Fibroblast of gingiva (primary cell): Measurements from ENCODE around the gene AMELX.

Source experiments
- DNase-seq: peaks from one replicate; pipeline ENCODE4 v3.0.0-alpha.2; 2011; ENCODE audit warnings: low read depth

The AMELX gene

GRCh38 chrX:11293113-11293512 is at the start of gene AMELX:
Gene AMELX, plus strand, starts transcription at chrX:11293413. Its CDS starts 1,376 bp downstream, at chrX:11294789.
- DNase-seq, result no peak

- peak; percentile 71 for DNase-seq
Measured at GRCh38 chrX:11244636-11245035, 48.6 kb upstream of the AMELX start.

GRCh38 chrX:11254417-11255109 is 38.6 kb upstream of the AMELX start:
- no peak for DNase-seq

- DNase-seq, result no peak
Measured at GRCh38 chrX:11257290-11257689, 35.9 kb upstream of the AMELX start.

- no peak for DNase-seq
Measured at GRCh38 chrX:11257711-11258110, 35.5 kb upstream of the AMELX start.

GRCh38 chrX:11259437-11259836 is 33.8 kb upstream of the AMELX start:
- DNase-seq, result no peak

- DNase-seq, result peak; percentile 47
Measured at GRCh38 chrX:11261260-11261659, 32.0 kb upstream of the AMELX start.

- DNase-seq, result no peak
Measured at GRCh38 chrX:11264925-11265324, 28.3 kb upstream of the AMELX start.

GRCh38 chrX:11265352-11265751 is 27.9 kb upstream of the AMELX start:
- DNase-seq, result no peak

GRCh38 chrX:11266573-11267003 is 26.6 kb upstream of the AMELX start:
- no peak for DNase-seq

GRCh38 chrX:11267425-11267824 is 25.8 kb upstream of the AMELX start:
- DNase-seq, result peak; percentile 5

- DNase-seq, result no peak
Measured at GRCh38 chrX:11269006-11269405, 24.2 kb upstream of the AMELX start.

- DNase-seq, result no peak
Measured at GRCh38 chrX:11269996-11270395, 23.2 kb upstream of the AMELX start.

GRCh38 chrX:11272290-11272689 is 20.9 kb upstream of the AMELX start:
- no peak for DNase-seq

GRCh38 chrX:11272863-11273262 is 20.4 kb upstream of the AMELX start:
- no peak for DNase-seq

- DNase-seq, result no peak
Measured at GRCh38 chrX:11273544-11273943, 19.7 kb upstream of the AMELX start.

GRCh38 chrX:11282043-11282442 is 11.2 kb upstream of the AMELX start:
- DNase-seq, result no peak

GRCh38 chrX:11285651-11286050 is 7.6 kb upstream of the AMELX start:
- no peak for DNase-seq

- peak; percentile 10 for DNase-seq
Measured at GRCh38 chrX:11287505-11287904, 5.7 kb upstream of the AMELX start.

GRCh38 chrX:11290416-11291102 is 2.7 kb upstream of the AMELX start:
- no peak for DNase-seq

- DNase-seq, result no peak
Measured at GRCh38 chrX:11296051-11296450, 2.8 kb downstream of the AMELX start.

GRCh38 chrX:11298600-11298999 is 5.4 kb downstream of the AMELX start:
- DNase-seq, result no peak

GRCh38 chrX:11304829-11305228 is 11.6 kb downstream of the AMELX start:
- no peak for DNase-seq

- DNase-seq, result no peak
Measured at GRCh38 chrX:11305641-11306040, 12.4 kb downstream of the AMELX start.
